HepG2 (cell line): Measurements from ENCODE around the gene PCSK1. TPM values are rescaled to one million over a fixed set of nuclear protein-coding genes. Genes with fewer than 3 reads are reported as not detected.

ENCODE experiments used
- ARID3A ChIP-seq: IDR thresholded peaks from 2 replicates; pipeline ENCODE4 v1.6.1; 2012; ENCODE audit warnings: low read depth, low read length, improper control_type of control experiment
- KDM5B ChIP-seq: sonication (generic); formaldehyde crosslinking; IDR thresholded peaks from 2 replicates; pipeline ENCODE4 v1.4.0; 2020; ENCODE audit warnings: missing genetic modification reagents, mild to moderate bottlenecking, borderline replicate concordance
- NFAT5 ChIP-seq: sonication (generic); formaldehyde crosslinking; IDR thresholded peaks from 2 replicates; pipeline ENCODE4 v1.4.0; 2020; ENCODE audit warnings: missing genetic modification reagents
- PHF20 ChIP-seq: sonication (generic); formaldehyde crosslinking; IDR thresholded peaks from 2 replicates; pipeline ENCODE4 v1.5.0; 2020; ENCODE audit warnings: mild to moderate bottlenecking, missing genetic modification reagents
- STAT5B ChIP-seq: sonication (generic); formaldehyde crosslinking; IDR thresholded peaks from 2 replicates; pipeline ENCODE4 v1.4.0; 2020; ENCODE audit warnings: missing genetic modification reagents
- ZBTB10 ChIP-seq: sonication (generic); formaldehyde crosslinking; IDR thresholded peaks from 2 replicates; pipeline ENCODE4 v1.4.0; 2020; ENCODE audit warnings: missing genetic modification reagents, borderline replicate concordance
- ZNF317 ChIP-seq: sonication (generic); formaldehyde crosslinking; IDR thresholded peaks from 2 replicates; pipeline ENCODE4 v1.5.0; 2020; ENCODE audit warnings: mild to moderate bottlenecking, missing genetic modification reagents
- ZNF331 ChIP-seq: sonication (generic); formaldehyde crosslinking; IDR thresholded peaks from 2 replicates; pipeline ENCODE4 v1.4.0; 2020; ENCODE audit warnings: missing genetic modification reagents
- ZNF34 ChIP-seq: sonication (generic); formaldehyde crosslinking; IDR thresholded peaks from 2 replicates; pipeline ENCODE4 v1.4.0; 2020; ENCODE audit warnings: mild to moderate bottlenecking, missing genetic modification reagents, borderline replicate concordance
- ZNF781 ChIP-seq: sonication (generic); formaldehyde crosslinking; IDR thresholded peaks from 2 replicates; pipeline ENCODE4 v1.5.1; 2020; ENCODE audit warnings: borderline replicate concordance, mild to moderate bottlenecking, missing genetic modification reagents; ENCODE audit errors: not compliant biosample characterization
- polyA plus RNA-seq, 8 experiments: library from polyadenylated mRNA; depleted of rRNA in 3 of 8; stranded (reverse) in 7 of 8; unstranded in 1 of 8; fragments of >200 nt; fragmentation: Illumina TruSeq in 4 of 8; extraction: Trizol in 4 of 8; gene quantifications; 2 replicates each; pipeline versions ENCODE4 v1.2.1 to v1.2.3, GENCODE V29; 2011 to 2016; ENCODE audit warnings: low read depth in 4 of 8, missing spikeins in 1 of 8, mixed read lengths in 1 of 8; ENCODE audit not compliant: insufficient read depth in 1 of 8
- total RNA-seq, 5 experiments: library from RNA; depleted of rRNA; stranded (reverse); fragments of >200 nt; fragmentation: Illumina TruSeq; extraction: Trizol; gene quantifications; 2 replicates each; pipeline ENCODE4 v1.2.3, GENCODE V29; 2016; ENCODE audit warnings: low read depth in 1 of 5

The PCSK1 gene
- total and polyA plus RNA-seq, 2 of the 13 experiments (the other 11 are each of a cell fraction or from before 2014, with no cell fraction given): not detected

- TF ChIP-seq KDM5B (CRISPR knock-in tag): no peak
- no peak for TF ChIP-seq ZNF317 (CRISPR knock-in tag)
- no peak for TF ChIP-seq ZBTB10 (CRISPR knock-in tag)
- TF ChIP-seq NFAT5: no peak
- TF ChIP-seq ZNF34 (CRISPR knock-in tag): no peak
- no peak for TF ChIP-seq ZNF331
- no peak for TF ChIP-seq PHF20 (CRISPR knock-in tag)
- no peak for TF ChIP-seq ARID3A
- TF ChIP-seq ZNF781 (CRISPR knock-in tag): no peak
- no peak for TF ChIP-seq STAT5B (CRISPR knock-in tag)
Observed at GRCh38 chr5:96481009-96481786, 48.1 kb upstream of the PCSK1 start (continued).
